HCT116 (cell line): Measurements from ENCODE around the gene WDR33. TPM values are rescaled to one million over a fixed set of nuclear protein-coding genes. Genes with fewer than 3 reads are reported as not detected.

Source experiments
- ATAC-seq: fragments of 200-7000 bp; cut with Tn5 transposase; 2 replicates; pipeline ENCODE4 v1.9.1; 2020; ENCODE audit warnings: mild to moderate bottlenecking, moderate library complexity
- BruUV-seq: library from RNA; stranded (reverse); fragments of 400-500 nt; replicated peaks from 2 replicates; lab custom pipeline; 2021; lab: Mats Ljungman, UMichigan
- CTCF ChIA-PET: fragments of 300-600 bp; sonication (Branson Sonifier 250); formaldehyde crosslinking; loops from one replicate; lab custom pipeline; 2021; ENCODE audit warnings: antibody characterized with exemption; lab: Charles Lee
- POLR2A ChIA-PET: fragments of 300-600, 350-600 bp; sonication (Branson Sonifier 250); formaldehyde crosslinking; loops from one replicate; lab custom pipeline; 2021; ENCODE audit warnings: antibody characterized with exemption; lab: Charles Lee
- RAD21 ChIA-PET, 2 experiments: fragments of 300-600 bp; sonication (Branson Sonifier 250); formaldehyde crosslinking; loops; one replicate each; lab custom pipeline; 2023; ENCODE audit warnings: low total read pairs in 2 of 2; ENCODE audit not compliant: uncharacterized antibody in 2 of 2, unreplicated experiment in 2 of 2, low non-redundant PET in 1 of 2; lab: Charles Lee
- DNase-seq: peaks from one replicate; pipeline ENCODE4 v3.0.0-alpha.2; 2010; ENCODE audit warnings: low read depth, low spot score
- H2AFZ ChIP-seq: fragments of 200-600 bp; shearing (Covaris generic), sonication (generic); 2 replicates; pipeline ENCODE4 v1.6.1; 2017; ENCODE audit warnings: low read depth, mixed run types, mixed read lengths, antibody characterized with exemption, low read length; ENCODE audit not compliant: poor library complexity, severe bottlenecking
- H3K27ac ChIP-seq: 2 replicates; pipeline ENCODE4 v1.5.1; 2012; ENCODE audit warnings: low read depth, low read length
- H3K27me3 ChIP-seq: fragments of 200-600 bp; sonication (generic); 2 replicates; pipeline ENCODE4 v1.6.1; 2016; ENCODE audit warnings: mixed run types, low read length, mixed read lengths; ENCODE audit not compliant: insufficient read depth
- H3K36me3 ChIP-seq, 2 experiments: fragments of 200-500 bp in 1 of 2; fragments of 200-600 bp in 1 of 2; sonication (Bioruptor generic) in 1 of 2; sonication (generic) in 1 of 2; 2 replicates each; pipeline versions ENCODE4 v1.5.1 to v1.6.1; 2014 to 2016; ENCODE audit warnings: low read length in 2 of 2, inconsistent platforms in 1 of 2, mixed read lengths in 1 of 2, mixed run types in 1 of 2; ENCODE audit not compliant: insufficient read depth in 2 of 2, control insufficient read depth in 1 of 2
- H3K4me1 ChIP-seq, 2 experiments: fragments of 200-600 bp in 1 of 2; sonication (generic) in 1 of 2; 2 replicates each; pipeline versions ENCODE4 v1.5.1 to v1.6.1; 2012 to 2017; ENCODE audit warnings: low read length in 2 of 2, inconsistent platforms in 1 of 2, mild to moderate bottlenecking in 1 of 2, mixed read lengths in 1 of 2, mixed run types in 1 of 2, moderate library complexity in 1 of 2; ENCODE audit not compliant: insufficient read depth in 2 of 2, control insufficient read depth in 1 of 2
- H3K4me2 ChIP-seq: fragments of 200-600 bp; sonication (generic); 2 replicates; pipeline ENCODE4 v1.6.1; 2017; ENCODE audit warnings: mixed run types, low read length, mixed read lengths
- H3K4me3 ChIP-seq, 2 experiments: fragments of 200-600 bp in 1 of 2; sonication (generic) in 1 of 2; replicated peaks in 1 of 2; 2 replicates each; pipeline ENCODE4 v1.5.1; 2011 to 2016; ENCODE audit warnings: low read length in 2 of 2, control low read depth in 1 of 2, low read depth in 1 of 2, mild to moderate bottlenecking in 1 of 2, mixed read lengths in 1 of 2, mixed run types in 1 of 2
- H3K79me2 ChIP-seq: fragments of 200-600 bp; sonication (generic); 2 replicates; pipeline ENCODE4 v1.6.1; 2017; ENCODE audit warnings: mild to moderate bottlenecking, mixed run types, low read length, moderate library complexity, mixed read lengths; ENCODE audit not compliant: insufficient read depth
- H3K9ac ChIP-seq: fragments of 200-600 bp; sonication (generic); 2 replicates; pipeline ENCODE4 v1.6.1; 2016; ENCODE audit warnings: low read length, mixed read lengths
- H3K9me2 ChIP-seq: fragments of 200-600 bp; sonication (generic), shearing (Covaris generic); 2 replicates; pipeline ENCODE4 v1.6.1; 2017; ENCODE audit warnings: mixed run types, mild to moderate bottlenecking, moderate library complexity; ENCODE audit not compliant: insufficient read depth
- H3K9me3 ChIP-seq, 2 experiments: fragments of 200-500 bp in 1 of 2; fragments of 200-600 bp in 1 of 2; sonication (Bioruptor generic) in 1 of 2; sonication (generic) in 1 of 2; 2 replicates each; pipeline ENCODE4 v1.6.1; 2014 to 2017; ENCODE audit warnings: low read length in 2 of 2, mixed read lengths in 2 of 2, inconsistent platforms in 1 of 2, low read depth in 1 of 2, mild to moderate bottlenecking in 1 of 2, mixed run types in 1 of 2, moderate library complexity in 1 of 2; ENCODE audit not compliant: control insufficient read depth in 1 of 2, insufficient read depth in 1 of 2
- H4K20me1 ChIP-seq: fragments of 200-600 bp; sonication (generic), shearing (Covaris generic); 2 replicates; pipeline ENCODE4 v1.6.1; 2017; ENCODE audit warnings: mixed run types, mild to moderate bottlenecking, moderate library complexity; ENCODE audit not compliant: insufficient read depth
- CBX3 ChIP-seq: IDR thresholded peaks from 2 replicates; pipeline ENCODE4 v1.6.1; 2012; ENCODE audit warnings: low read depth
- CEBPB ChIP-seq: IDR thresholded peaks from 2 replicates; pipeline ENCODE4 v1.6.1; 2012; ENCODE audit warnings: low read depth
- FOSL1 ChIP-seq: IDR thresholded peaks from 2 replicates; pipeline ENCODE4 v1.6.1; 2012; ENCODE audit warnings: low read depth
- JUND ChIP-seq: IDR thresholded peaks from 2 replicates; pipeline ENCODE4 v1.6.1; 2012
- POLR2A ChIP-seq: IDR thresholded peaks from 2 replicates; pipeline ENCODE4 v1.7.0; 2011; ENCODE audit warnings: borderline replicate concordance; ENCODE audit not compliant: insufficient read depth, insufficient read length; ENCODE audit errors: extremely low read depth
- REST ChIP-seq: IDR thresholded peaks from 2 replicates; pipeline ENCODE4 v1.6.1; 2012; ENCODE audit warnings: low read depth
- SRF ChIP-seq: IDR thresholded peaks from 2 replicates; pipeline ENCODE4 v1.6.1; 2012; ENCODE audit warnings: low read depth
- ZNF274 ChIP-seq: fragments of 200-500 bp; sonication (Bioruptor generic); IDR thresholded peaks from 2 replicates; pipeline ENCODE4 v1.6.1; 2014; ENCODE audit warnings: mild to moderate bottlenecking, low read depth, low read length, inconsistent platforms
- intact Hi-C: fragments of 100-400 bp; cut with micrococcal nuclease; formaldehyde crosslinking; loops from 2 replicates; pipeline ENCODE4 v1.10.0; 2022
- total RNA-seq: library from RNA; stranded (reverse); gene quantifications from one replicate; pipeline ENCODE4 v1.2.1, GENCODE V29; 2021; ENCODE audit not compliant: unreplicated experiment
- TF ChIP-seq, protein P1 (sequence below): IDR thresholded peaks from 2 replicates; pipeline ENCODE4 v1.6.1; 2012
- TF ChIP-seq, protein P2 (sequence below), 3 experiments: fragments of 200-600 bp in 1 of 3; sonication (generic) in 1 of 3; IDR thresholded peaks in 2 of 3; conservative IDR thresholded peaks in 1 of 3; 2 replicates each; pipeline ENCODE4 v1.5.1; 2012 to 2017; ENCODE audit warnings: low read depth in 2 of 3, low read length in 2 of 3, antibody characterized with exemption in 1 of 3, borderline replicate concordance in 1 of 3, control low read depth in 1 of 3, mild to moderate bottlenecking in 1 of 3, mixed read lengths in 1 of 3, mixed run types in 1 of 3, moderate library complexity in 1 of 3; ENCODE audit not compliant: insufficient read depth in 1 of 3

Gene WDR33
- total RNA-seq, 1 experiment from 2014 or later, result 52.5 TPM

GRCh38 chr2:127655209-127656073 lies 155.5 kb downstream of the WDR33 start:
- Histone ChIP-seq H3K79me2 (no peaks in the 10 kb centered on the region), H3K9me2 (no peaks in the 10 kb centered on the region), H3K9ac (no peak overlapping the region), H3K9me3 (no peaks in the 10 kb centered on the region; a peak in 1 of 4 replicates), H3K4me1 (no peaks in the 10 kb centered on the region), H3K36me3 (no peaks in the 10 kb centered on the region), H3K4me3 (no peak overlapping the region), H3K27ac (no peak overlapping the region), H4K20me1 (no peaks in the 10 kb centered on the region), H2AFZ (no peak overlapping the region), H3K4me2 (no peak overlapping the region), H3K27me3 (no peaks in the 10 kb centered on the region)
- intact Hi-C loops, result no loop called here
- no TSS peak for BruUV-seq
- TF ChIP-seq POLR2A, result no peak
- TF ChIP-seq, protein P1, sequence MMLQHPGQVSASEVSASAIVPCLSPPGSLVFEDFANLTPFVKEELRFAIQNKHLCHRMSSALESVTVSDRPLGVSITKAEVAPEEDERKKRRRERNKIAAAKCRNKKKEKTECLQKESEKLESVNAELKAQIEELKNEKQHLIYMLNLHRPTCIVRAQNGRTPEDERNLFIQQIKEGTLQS, result no peak
- no peak for TF ChIP-seq ZNF274
- no peak for TF ChIP-seq FOSL1
- TF ChIP-seq, protein P2, sequence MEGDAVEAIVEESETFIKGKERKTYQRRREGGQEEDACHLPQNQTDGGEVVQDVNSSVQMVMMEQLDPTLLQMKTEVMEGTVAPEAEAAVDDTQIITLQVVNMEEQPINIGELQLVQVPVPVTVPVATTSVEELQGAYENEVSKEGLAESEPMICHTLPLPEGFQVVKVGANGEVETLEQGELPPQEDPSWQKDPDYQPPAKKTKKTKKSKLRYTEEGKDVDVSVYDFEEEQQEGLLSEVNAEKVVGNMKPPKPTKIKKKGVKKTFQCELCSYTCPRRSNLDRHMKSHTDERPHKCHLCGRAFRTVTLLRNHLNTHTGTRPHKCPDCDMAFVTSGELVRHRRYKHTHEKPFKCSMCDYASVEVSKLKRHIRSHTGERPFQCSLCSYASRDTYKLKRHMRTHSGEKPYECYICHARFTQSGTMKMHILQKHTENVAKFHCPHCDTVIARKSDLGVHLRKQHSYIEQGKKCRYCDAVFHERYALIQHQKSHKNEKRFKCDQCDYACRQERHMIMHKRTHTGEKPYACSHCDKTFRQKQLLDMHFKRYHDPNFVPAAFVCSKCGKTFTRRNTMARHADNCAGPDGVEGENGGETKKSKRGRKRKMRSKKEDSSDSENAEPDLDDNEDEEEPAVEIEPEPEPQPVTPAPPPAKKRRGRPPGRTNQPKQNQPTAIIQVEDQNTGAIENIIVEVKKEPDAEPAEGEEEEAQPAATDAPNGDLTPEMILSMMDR (IDR thresholded peaks at IDR 0.05 in 2 of 3, conservative IDR thresholded peaks at IDR 0.05 in 1 of 3; ENCODE audit: borderline replicate concordance in 1 of 3, insufficient read depth in 1 of 3, low read depth in 2 of 3, low read length in 2 of 3), result no peak
- TF ChIP-seq CEBPB, result no peak
- ATAC-seq, result no peak
- ChIA-PET RAD21 (no interaction called here), POLR2A (no interaction called here), CTCF (no interaction called here)
- no peak for DNase-seq

GRCh38 chr2:127654838-127655175 lies 156.2 kb downstream of the WDR33 start:
- Histone ChIP-seq H3K27ac (no peak overlapping the region), H3K27me3 (no peaks in the 10 kb centered on the region), H3K9me2 (no peaks in the 10 kb centered on the region), H3K9me3 (no peaks in the 10 kb centered on the region), H3K36me3 (no peaks in the 10 kb centered on the region)
- DNase-seq, result no peak
- CTCF ChIA-PET, result interaction anchor here (0.8 kb wide), 1 partner anchor 64 kb away, joined by 4 read pairs; no protein-coding TSS in a partner anchor
- no peak for ATAC-seq
- intact Hi-C loops, result no loop called here
- no TSS peak for BruUV-seq
- TF ChIP-seq ZNF274 (no peak), REST (no peak), CBX3 (no peak), JUND (no peak), POLR2A (no peak), SRF (no peak)
- TF ChIP-seq, all 23 proteins: peak for 0
- H3K4me2 ChIP-seq, result no peak overlapping the region
- no peak overlapping the region for H3K9ac ChIP-seq
- POLR2A ChIA-PET, result no interaction called here
- no peaks in the 10 kb centered on the region for H4K20me1 ChIP-seq
- no peaks in the 10 kb centered on the region for H3K4me1 ChIP-seq
- no peak overlapping the region for H3K4me3 ChIP-seq
- H3K79me2 ChIP-seq, result no peaks in the 10 kb centered on the region
- RAD21 ChIA-PET, result no interaction called here
- H2AFZ ChIP-seq, result no peak overlapping the region
